NK-92 treated with Interleukin-12 subunit alpha and Interleukin-12 subunit beta, amount 100 ng/mL, for 24 hours (cell line): ENCODE results near the gene ACER3.
"Not testable (repeated sequence)": the region's sequence is repeated elsewhere in the genome, so short reads cannot be mapped to it uniquely, and the experiment has no call there.

Experiments
- DNase-seq: peaks from one replicate; lab custom pipeline; 2025; lab: John Stamatoyannopoulos, UW

The ACER3 gene

DNA sequence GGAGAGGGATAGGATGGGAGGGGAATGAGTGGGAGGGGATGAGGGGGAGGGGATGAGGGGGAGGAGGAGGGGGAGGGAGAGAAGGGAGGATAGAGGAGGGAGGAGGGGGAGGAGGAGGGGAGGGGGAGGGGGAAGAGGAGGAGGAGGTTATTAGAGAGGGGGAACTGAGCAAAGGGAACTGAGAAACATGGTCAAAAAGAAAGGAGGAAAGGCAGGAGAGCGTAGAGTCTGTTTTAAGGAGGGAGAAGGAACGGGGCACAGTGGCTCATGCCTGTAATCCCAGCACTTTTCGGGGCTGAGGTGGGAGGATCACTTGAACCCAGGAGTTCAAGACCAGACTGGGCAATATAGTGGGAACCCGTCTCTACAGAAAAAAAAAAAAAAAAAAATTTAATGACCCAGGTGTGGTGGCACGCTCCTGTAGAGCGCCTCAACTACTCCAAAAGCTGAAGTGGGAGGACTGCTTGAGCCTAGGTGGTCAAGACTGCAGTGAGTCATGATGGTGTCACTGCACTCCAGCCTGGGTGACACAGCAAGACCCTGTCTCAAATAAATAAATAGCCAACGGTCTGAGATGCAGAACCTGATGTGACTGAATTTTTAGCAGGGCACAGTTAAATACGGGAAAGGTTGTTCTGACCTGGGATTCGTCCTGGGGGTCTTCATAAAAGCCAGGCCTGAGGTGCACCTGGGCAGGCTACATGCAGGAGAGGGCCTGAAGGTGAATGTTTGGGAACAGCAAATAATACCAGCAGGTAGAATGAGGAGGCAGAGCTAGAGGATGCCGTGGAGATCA lies 177.5 kb downstream of the ACER3 start:
- DNase-seq = no peak

- DNase-seq = no peak
These were observed 178.2 kb downstream of the ACER3 start for GRCh38 chr11:77038825-77039326.

- no peak for DNase-seq
These were observed 179.0 kb downstream of the ACER3 start for GRCh38 chr11:77039491-77040400.

DNA sequence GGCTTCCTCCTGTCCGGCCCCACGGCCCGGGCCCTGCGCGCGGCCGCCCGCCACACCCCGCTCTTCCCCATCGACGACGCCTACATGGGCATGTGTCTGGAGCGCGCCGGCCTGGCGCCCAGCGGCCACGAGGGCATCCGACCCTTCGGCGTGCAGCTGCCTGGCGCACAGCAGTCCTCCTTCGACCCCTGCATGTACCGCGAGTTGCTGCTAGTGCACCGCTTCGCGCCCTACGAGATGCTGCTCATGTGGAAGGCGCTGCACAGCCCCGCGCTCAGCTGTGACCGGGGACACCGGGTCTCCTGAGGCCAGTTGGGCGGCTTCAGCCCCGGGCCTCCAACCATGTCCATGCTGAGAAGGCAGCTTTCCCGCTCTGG lies 179.7 kb downstream of the ACER3 start:
- DNase-seq = no peak

GRCh38 chr11:77040889-77041288 lies 180.2 kb downstream of the ACER3 start:
- no peak for DNase-seq

DNA sequence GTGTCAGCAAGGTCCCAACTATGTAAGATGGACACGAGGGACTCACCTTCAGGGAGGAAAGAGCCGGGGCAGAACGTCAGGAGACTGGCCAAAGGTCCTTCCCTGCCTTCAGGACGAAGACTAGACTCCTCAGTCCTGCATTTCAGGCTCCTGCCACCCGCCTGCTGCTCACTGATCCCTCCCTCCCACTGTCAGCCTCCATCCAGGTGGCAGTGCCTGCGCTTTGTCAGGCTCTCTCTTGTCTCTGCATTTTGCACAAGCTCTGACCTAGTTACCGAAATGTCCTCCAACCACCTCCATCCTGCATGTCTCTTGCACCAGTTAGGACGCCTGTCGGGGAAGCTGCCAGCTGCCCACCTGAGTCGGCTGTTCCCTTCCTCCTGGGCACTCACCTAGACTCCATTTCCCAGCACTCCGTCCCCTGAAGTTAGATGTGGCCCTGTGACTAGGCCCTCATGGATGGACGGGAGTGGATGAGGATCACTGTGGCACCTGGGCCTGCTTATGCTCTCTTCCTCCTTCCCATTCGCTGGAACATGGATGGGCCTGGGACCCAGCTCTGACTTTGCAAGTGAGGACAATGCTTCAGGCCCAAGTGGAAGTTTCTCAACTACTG lies 181.5 kb downstream of the ACER3 start:
- no peak for DNase-seq

DNA sequence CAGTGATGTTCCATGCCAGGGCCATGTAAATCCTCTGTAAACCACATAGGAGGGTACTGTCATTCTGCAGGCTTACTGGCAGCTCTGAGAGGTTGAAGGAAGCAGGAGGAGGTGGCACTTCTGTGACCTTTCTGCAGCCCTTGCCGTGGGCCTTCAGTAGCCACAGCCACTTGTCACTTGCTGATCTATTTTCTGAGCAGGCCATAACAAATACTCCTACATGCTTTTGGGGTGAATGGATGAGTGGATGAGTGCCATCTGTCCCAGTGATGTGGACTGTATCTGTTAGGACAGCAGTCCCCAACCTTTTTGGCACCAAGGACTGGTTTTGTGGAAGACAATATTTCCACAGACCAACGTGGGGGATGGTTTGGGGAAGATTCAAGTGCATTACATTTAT lies 183.6 kb downstream of the ACER3 start:
- no peak for DNase-seq

DNA sequence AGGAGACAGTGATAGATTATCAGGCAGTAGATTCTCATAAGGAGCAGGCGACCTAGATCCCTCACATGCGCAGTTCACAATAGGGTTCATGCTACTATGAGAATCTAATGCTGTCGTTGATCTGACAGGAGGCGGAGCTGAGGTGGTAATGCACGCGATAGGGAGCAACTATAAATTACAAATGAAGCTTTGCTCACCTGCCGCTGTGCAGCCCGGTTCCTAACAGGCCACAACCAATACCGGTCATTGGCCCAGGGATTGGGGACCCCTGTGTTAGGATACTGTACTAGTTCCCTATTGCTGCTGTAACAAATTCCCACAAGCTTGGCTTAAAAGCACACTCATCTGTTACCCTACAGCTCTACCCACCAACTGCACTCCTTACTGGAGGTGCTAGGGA lies 184.2 kb downstream of the ACER3 start:
- no peak for DNase-seq

- no peak for DNase-seq
These were observed 185.4 kb downstream of the ACER3 start for GRCh38 chr11:77046060-77046501.

- DNase-seq = peak; percentile 44
These were observed 186.5 kb downstream of the ACER3 start for GRCh38 chr11:77047007-77047927.

DNA sequence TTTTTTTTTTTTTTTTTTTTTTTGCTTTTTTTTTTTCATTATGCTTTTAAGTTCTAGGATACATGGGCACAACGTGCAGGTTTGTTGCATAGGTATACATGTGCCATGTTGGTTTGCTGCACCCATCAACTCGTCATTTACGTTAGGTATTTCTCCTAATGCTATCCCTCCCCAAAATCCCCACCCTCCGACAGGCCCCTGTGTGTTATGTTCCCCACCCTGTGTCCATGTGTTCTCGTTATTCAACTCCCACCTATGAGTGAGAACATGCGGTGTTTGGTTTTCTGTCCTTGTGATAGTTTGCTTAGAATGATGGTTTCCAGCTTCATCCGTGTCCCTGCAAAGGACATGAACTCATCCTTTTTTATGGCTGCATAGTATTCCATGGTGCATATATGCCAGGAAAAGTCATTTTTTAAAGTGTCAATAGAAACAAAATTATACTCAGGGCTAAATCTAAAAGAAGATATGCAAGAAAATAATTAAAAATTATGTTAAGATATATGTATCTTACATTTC lies 187.3 kb downstream of the ACER3 start:
- not testable (repeated sequence) for DNase-seq

DNA sequence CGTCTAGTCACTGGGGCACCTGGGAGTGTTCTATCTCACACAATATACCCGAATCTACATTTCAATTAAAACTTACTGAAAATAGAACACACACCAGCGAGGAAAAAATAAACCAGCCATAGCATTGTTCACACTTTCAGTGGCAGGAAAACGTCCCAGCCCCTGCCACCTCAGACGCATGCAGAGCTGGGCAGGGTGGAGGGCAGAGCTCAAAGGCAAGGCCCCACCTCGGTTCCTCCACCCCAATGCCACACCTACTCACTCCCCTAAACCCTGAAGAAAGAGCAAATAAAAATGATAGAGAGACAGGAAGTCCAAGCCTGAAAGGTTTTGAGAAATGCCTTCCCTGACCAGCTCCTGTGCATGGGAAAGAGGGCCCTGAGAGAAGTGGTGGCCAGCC lies 188.3 kb downstream of the ACER3 start:
- DNase-seq = no peak

DNA sequence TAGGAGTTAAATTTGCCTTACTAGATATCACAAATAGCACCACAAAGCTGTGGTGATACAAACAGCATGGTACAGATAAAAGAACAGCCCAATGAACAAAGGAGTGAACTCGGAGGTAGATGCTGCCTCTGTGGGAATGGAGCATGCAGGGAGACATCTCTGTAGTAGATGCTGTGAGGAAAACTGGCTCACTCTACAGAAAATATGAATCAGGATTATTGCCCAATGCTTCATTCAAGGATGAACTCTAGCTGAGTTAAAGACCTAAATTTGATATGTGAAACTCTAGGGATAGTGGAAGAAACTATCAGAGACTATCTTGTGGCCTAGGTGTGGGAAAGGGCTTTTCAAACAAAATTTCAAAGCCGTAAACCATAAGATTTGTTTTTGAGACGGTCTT lies 190.8 kb downstream of the ACER3 start:
- DNase-seq = no peak

DNA sequence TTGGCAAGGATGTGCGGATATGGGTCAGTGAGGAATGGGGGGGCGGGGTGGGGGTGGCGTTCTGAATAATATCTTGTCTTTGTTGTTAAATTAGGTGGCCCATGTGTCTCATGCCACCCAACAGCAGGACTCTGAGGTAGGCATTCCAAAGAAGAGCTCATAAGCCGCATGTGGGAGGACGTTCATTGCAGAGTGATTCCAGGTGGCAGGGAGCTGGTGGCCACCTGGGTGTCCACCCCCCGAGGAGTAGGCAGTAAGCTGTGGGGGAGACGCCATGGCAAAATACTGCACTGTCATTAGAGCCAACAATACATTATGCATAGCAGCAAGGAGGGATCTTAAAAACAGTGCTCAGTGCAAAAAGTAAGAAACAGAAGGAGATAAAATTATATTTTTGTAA lies 191.8 kb downstream of the ACER3 start:
- no peak for DNase-seq

DNA sequence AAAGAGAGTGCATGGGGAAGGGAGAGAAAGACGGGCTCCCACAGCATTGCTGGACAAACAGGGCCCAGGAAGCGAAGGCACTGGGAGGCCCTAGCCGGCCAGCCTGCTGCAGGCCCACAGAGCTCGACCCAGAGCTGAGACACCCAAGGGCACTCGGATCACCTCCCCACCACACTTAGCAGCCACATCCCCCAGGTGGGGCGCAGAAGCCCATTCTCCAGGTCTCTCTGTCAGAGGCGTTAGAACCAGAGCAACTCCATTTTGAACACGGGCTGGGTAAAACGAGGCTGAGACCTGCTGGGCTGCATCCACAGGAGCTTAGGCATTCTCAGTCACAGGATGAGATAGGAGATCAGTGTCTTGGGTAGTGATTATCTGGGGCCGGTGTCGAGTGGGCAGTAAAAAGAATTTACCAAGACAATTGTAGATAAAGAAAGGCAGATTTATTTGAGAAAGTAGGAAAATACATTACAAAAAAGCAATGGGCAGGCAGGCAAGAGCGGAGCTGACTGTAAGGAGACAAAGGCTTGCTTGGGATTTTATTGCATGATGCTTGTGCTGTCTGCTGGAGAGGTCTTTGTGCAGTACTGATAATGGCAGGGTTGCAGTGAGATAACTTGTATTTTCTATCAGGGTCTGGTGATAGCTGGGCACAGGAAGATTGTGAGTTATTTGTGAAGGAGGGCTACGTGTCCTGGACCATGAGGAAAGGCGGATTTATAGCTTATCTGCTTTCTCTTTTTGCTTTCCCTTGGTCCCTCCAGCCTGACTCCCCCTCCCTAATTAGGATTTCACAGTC lies 192.7 kb downstream of the ACER3 start:
- no peak for DNase-seq

GRCh38 chr11:77054084-77054483 lies 193.4 kb downstream of the ACER3 start:
- no peak for DNase-seq

DNA sequence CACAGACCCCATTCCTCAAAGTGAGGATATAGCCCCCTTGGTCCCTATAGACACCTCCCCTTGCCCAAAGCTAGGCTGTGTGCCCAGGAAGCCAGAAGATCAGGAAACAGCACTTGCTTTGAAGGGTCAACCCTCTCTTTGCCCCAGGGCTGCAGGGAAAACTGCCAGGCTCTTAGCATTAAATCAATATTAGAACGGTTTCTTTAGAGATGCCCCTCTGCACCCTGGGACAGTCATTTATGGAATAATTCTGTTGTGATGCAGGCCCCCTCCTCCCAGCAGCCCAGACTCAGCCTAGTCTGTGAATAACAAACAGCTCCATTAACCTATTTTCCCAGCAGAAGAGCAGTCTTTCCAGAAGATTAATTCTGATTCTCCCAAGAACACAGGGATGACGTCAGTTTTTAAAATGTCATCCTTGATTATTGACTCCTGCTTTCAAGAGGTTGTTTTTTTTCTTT lies 194.4 kb downstream of the ACER3 start:
- no peak for DNase-seq

- no peak for DNase-seq
These were observed 195.2 kb downstream of the ACER3 start for GRCh38 chr11:77055913-77056312.

DNA sequence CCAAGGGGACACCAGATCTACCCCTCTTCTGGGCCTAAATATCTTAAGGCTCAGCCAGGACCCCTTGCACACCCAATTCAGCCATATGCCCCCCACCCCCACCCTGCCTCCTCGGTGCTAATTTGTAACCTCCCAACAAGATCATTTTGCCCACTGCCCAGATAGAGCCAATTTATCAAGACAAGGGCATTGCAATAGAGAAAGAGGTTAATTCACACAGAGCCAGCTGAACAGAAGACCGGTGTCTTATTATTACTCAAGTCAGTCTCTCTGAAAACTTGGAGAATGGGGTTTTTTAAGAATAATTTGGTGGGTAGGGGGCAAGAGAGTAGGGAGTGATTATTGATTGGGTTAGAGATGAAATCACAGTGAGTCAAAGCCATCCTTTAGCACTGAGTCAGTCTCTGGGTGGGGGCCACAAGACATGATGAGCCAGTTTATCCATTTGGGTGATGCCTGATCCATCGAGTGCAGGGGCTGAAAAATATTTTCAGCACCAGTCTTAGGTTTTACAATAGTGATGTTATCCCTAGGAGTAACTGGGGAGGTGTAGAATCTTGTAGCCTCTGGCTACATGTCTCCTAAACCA lies 196.2 kb downstream of the ACER3 start:
- DNase-seq = no peak

DNA sequence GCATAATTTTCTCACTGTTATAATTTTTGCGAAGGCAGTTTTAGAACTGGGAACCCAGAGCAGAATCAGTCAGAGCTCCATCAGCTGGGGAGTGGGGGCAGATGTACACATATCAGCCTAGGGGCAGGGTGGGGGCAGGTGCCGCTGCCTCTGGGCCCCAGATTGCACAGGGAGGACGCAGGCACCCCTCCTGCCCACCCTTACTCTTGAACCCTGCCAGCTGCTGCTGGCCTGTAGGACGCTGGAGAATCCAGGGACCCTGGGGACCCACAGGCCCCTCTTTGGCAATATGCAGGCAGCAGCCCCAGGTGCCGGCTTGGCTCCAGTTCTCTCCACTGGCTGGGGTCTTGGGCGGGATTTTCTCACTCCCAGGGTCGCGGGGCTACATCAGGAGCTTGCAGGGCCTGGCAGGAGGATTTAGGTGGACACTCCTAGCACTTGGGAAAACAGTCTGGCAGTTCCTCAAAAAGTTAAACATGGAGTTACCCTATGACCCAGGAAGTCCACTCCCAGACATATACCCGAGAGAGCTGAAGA lies 197.3 kb downstream of the ACER3 start:
- no peak for DNase-seq
